ENCODE results near the gene SLC7A9.
A peak's percentile ranks its signal among the peaks of the same experiment; 100 is the strongest.
"Not testable (repeated sequence)": the region's sequence is repeated elsewhere in the genome, so short reads cannot be mapped to it uniquely, and the experiment has no call there.

SLC7A9 gene

GRCh38 chr19:32869369-32869965 lies at the start of gene SLC7A9:
Gene SLC7A9 (minus strand): TSS chr19:32869767. CDS start chr19:32868534, 1,233 bp downstream.
- no peak for DNase-seq (ENCODE audit: low spot score)

- DNase-seq (ENCODE audit: low spot score) = no peak
These were observed 49.8 kb upstream of the SLC7A9 start for GRCh38 chr19:32919365-32919764.

GRCh38 chr19:32917616-32917996 lies 48.0 kb upstream of the SLC7A9 start:
- no peak for DNase-seq (ENCODE audit: low spot score)

DNA sequence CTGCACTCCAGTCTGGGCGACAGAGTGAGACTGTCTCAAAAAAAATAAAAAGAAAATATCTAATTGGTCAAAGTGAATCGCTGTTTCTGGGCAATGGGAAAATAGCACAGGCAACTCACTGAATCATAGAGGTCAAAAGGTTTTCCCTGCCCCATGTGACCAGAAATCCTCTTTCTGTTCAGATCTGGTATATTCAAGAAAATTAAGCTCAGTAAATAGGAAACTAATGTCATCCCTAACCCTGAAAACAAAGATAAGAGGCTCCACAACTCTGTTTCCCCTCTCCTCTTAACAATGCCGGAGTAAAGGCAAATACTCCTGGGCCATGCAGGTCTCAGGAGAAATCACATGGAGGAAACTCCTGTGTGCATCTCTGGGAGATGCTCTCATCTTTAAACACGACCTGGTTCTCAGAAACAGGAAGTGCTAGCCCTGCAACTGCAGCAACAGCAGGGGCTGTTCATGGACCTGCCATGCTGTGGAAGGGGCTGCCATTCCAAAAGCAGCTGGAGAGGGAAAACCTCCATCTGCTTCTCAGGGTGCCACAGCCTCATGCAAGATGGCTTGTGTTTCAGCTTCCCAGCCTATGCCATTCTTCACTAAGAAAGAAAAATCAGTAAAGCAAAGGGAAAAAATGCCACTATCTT lies 47.5 kb upstream of the SLC7A9 start:
- DNase-seq (ENCODE audit: low spot score) = no peak

- peak; percentile 21 for DNase-seq (ENCODE audit: low spot score)
These were observed 45.5 kb upstream of the SLC7A9 start for GRCh38 chr19:32914879-32915660.

DNA sequence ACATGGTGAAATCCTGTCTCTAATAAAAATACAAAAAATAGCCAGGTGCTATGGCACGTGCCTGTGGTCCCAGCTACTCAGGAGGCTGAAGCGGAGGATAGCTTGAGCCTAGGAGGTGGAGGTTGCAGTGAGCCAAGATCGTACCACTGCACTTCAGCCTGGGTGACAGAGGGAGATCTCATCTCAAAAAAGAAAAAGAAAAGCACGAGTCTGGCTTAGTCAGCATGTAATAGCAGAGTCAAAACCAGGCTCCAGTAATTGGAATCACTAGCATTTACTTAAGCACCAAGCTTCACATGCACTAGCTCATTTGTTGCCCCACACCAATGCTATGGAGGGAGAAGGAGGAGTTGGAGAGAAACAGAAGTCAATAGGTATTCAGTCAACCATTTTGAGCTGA lies 41.9 kb upstream of the SLC7A9 start:
- DNase-seq (ENCODE audit: low spot score) = no peak

- DNase-seq (ENCODE audit: low spot score) = no peak
These were observed 41.3 kb upstream of the SLC7A9 start for GRCh38 chr19:32910874-32911273.

DNA sequence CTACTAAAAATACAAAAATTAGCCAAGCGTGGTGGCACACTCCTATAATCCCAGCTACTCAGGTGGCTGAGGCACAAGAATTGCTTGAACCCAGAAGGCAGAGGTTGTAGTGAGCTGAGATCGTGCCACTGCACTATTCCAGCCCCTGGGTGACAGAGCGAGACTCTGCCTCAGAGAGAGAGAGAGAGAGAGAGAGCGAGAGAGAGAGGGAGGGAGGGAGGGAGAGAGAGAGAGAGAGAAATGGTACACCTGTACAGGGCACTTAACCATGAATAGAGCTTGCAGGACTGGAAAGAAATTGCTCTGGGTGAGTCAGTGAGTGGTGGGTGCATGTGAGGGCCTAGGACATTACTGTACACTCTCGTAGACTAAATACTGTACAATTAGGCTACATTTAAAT lies 40.5 kb upstream of the SLC7A9 start:
- DNase-seq (ENCODE audit: low spot score) = no peak

DNA sequence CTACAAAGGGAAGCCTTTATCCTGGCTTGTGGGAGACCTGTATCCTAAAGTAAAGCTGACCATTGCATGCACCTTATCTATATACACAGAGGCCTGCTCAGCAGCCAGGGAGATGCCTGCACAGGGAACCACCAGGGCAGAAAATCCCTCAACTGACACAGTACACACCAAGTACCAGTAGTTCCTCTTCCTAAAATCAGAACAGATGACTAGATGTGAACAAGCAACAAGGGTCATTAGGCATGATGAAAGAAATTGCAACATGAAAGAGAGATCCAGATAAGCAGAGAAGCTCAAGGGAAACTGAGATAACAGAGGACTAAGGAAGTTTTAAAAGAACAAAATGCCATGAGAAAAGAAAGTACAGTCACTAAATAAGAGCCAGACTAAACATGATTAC lies 39.7 kb upstream of the SLC7A9 start:
- no peak for DNase-seq (ENCODE audit: low spot score)

DNA sequence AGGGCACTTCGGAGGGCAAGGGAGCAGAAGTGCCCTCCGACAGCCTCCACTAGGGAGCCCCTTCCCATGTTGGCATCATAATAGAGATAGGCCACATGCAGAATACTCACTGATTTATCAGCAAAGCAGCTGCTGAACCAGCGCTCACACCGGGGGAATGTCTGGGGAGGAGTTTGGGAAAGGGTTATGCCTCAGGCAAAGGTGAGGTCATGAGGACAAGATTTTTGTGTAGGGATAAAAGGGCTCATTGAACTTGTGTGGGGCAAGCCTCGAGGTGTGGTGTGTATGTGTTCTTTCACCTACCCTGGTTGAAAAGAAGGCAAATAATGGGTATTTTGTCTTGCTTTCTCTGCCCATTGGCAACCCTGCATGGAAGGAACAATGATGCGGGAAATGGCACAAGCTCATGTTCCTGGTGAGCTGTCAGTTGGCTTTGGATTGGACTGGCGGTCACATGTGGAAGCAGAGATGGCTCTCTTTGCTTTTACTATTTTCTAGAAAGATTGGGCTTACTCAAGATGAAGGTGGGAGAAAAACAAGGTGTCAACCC lies 39.1 kb upstream of the SLC7A9 start:
- no peak for DNase-seq (ENCODE audit: low spot score)

- DNase-seq (ENCODE audit: low spot score) = no peak
These were observed 32.9 kb upstream of the SLC7A9 start for GRCh38 chr19:32902448-32902847.

GRCh38 chr19:32901504-32902161 lies 32.1 kb upstream of the SLC7A9 start:
- no peak for DNase-seq (ENCODE audit: low spot score)

DNA sequence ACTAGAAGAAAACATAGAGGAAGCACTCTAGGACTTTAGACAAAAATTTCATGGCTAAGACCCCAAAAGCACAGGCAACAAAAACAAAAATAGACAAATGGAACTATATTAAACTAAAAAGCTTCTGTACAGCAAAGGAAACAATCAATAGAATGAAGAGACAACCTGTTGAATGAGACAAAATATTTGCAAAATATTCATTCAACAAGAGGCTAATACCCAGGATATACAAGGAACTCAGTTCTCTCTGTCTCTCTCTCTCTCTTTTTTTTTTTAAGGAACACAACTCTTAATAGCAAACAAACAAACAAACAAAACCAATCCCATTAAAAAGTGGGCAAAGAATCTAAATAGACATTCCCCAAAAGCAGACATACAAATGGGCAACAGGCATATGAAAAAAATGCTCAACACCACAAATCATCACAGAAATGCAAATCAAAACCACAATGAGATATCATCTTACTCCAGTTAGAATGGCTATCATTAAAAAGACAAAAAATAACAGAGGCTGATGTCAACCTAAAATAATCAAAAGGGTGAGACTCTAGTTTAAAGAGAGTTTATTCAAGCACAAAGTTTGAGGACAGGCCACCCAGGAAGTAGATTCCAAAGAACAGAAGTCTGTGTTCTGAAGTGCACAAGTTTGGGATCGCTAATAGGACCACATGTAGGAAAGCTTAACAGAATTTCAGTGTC lies 27.1 kb upstream of the SLC7A9 start:
- no peak for DNase-seq (ENCODE audit: low spot score)

GRCh38 chr19:32895384-32895783 lies 25.8 kb upstream of the SLC7A9 start:
- DNase-seq (ENCODE audit: low spot score) = no peak

GRCh38 chr19:32891609-32892008 lies 22.0 kb upstream of the SLC7A9 start:
- DNase-seq (ENCODE audit: low spot score) = no peak

GRCh38 chr19:32890841-32891240 lies 21.3 kb upstream of the SLC7A9 start:
- DNase-seq (ENCODE audit: low spot score) = no peak

DNA sequence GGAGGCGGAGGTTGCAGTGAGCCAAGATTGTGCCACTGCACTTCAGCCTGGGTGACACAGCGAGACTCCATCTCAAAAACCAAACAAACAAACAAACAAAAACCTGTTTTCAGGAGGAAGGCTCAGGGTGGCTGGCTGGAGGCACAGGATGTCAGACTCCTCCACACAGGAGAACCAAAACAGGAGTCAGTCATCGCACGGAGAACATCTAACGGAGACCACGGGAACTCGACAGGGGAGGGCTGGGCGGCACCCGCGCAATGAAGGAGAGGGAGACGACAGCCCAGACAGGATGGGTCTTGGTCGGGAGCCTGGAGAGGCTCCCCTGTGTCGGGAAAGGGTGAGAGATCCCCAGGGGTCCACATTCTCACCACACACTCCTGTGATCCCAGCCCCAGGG lies 20.8 kb upstream of the SLC7A9 start:
- DNase-seq (ENCODE audit: low spot score) = no peak

GRCh38 chr19:32889137-32889934 lies 19.8 kb upstream of the SLC7A9 start:
- DNase-seq (ENCODE audit: low spot score) = no peak

DNA sequence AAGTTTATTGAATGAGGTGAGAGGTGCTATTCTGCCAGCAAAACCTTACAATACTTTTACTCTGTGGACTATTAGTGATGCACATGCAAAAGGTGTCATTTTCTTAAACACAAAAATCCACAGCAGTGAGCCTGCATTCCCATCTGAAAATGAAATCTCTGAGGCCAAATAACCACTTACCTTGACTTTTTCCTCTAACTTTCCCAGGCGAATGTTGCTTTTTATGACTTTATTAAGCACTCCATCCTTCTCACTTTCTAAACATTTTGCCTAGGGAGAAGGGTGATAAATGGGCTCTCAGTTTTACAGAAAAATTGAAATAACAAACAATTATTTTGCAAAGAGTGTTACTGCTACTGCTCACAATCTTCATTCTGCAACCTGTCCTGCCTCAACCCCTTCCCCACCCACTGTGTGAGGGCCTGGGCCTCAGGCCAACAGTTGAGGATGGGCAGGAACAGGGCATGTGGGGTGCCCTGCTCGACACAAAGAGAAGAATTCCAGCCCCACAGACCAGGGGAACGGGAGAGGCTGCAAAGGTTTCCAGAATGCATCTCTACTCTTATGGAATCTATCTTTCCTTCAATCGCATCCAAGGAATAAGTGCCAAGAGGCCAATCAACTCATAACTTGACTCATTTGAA lies 18.1 kb upstream of the SLC7A9 start:
- DNase-seq (ENCODE audit: low spot score) = no peak

DNA sequence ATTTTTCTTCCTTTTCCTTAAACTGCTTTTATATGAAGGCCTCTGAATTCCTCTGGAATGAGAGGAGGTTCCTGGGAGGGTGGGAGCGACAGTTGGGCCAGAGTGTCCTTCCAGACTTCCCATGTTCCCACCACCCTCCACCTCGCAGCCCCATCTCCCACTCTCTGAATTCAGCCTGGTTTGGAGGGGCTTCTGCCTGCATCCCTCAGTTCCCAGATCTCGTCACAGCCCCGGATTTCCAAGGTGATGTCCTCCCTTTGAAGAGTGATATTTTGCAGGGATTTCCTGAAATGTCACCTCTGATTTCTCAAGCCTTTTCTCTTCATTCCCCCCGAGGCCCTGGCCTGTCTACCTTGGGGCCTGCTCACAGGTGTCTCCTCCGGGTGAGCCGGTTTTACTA lies 16.7 kb upstream of the SLC7A9 start:
- no peak for DNase-seq (ENCODE audit: low spot score)

GRCh38 chr19:32885255-32885654 lies 15.7 kb upstream of the SLC7A9 start:
- not testable (repeated sequence) for DNase-seq (ENCODE audit: low spot score)
